ENCODE results near the gene ATXN1. TPM values are rescaled to one million over a fixed set of nuclear protein-coding genes. Genes with fewer than 3 reads are reported as not detected.

The ATXN1 gene
- total and polyA plus RNA-seq, 2 donors from 2014 or later = 4.2 to 58.2 TPM

DNA sequence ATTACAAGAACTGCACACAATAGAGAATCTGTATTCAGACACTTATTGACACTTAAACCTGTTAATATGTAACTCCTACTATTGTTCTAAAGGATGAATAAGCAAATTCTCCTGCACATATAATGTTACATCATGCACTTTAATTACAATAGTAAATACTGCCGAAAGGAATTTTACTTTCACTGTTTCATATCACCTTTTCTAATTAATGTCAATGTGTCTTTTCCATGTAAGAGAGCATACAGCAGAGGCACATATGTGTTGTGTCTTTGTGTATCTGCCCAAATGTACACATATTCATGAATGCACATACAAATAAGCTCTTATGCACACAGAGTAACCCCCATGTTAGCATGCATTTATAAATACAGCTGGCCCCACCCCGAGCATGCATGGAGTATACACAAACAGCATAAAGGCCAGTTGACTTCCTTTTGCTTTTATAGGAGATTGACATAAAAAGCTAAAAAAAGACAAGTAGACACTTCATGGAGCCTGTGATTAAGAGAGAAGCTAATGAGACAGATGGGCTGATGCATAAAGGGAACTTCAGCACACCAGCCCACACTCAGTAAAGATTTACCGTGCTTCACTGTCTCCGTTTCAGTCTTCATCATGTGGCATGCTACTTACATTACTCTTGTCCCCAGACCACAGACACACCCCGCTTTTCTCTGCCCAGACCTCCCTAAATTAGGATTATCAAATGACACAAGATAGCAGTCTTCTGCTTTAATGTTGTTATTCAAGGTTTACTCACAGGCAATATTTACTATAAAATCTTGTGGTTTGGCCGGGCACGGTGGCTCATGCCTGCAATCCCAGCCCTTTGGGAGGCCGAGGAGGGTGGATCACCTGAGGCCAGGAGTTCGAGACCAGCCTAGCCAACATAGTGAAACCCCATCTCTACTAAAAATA, 184.6 kb downstream of the ATXN1 start:
- no peak overlapping the region for H3K27ac ChIP-seq (ENCODE audit: low read depth in 2 of 2, low read length in 2 of 2)
- TF ChIP-seq CTCF (IDR thresholded peaks at IDR 0.05; ENCODE audit: borderline replicate concordance, extremely low read depth, insufficient read depth) = no peak
- FAIRE-seq = no peak
- DNase-seq = peak in 1 of 5 donors; percentile 24
- H3K36me3 ChIP-seq (ENCODE audit: control insufficient read depth in 2 of 3, insufficient read depth in 3 of 3, low read length in 3 of 3) = peaks cover 0 to 2% (median 0%) of the 10 kb centered on the region in 3 donors
- peaks cover 0 to 6% (median 0%) of the 10 kb centered on the region in 3 donors for H3K4me1 ChIP-seq (ENCODE audit: control insufficient read depth in 2 of 3, insufficient read depth in 2 of 3, low read depth in 1 of 3, low read length in 3 of 3)
- no peaks in the 10 kb centered on the region for H3K27me3 ChIP-seq (ENCODE audit: control insufficient read depth, insufficient read depth, low read length)
- no peak overlapping the region for H3K4me3 ChIP-seq (ENCODE audit: low read length in 3 of 3)
- H3K9ac ChIP-seq (ENCODE audit: low read length in 3 of 3) = no peak overlapping the region
- intact Hi-C loops (cut with DNase I) = no loop called here
- H3K9me3 ChIP-seq (ENCODE audit: control insufficient read depth in 2 of 3, insufficient read depth in 1 of 3, low read length in 3 of 3) = no peaks in the 10 kb centered on the region

GRCh38 chr6:16575655-16576054, 185.6 kb downstream of the ATXN1 start:
- H3K4me1 ChIP-seq (ENCODE audit: control insufficient read depth in 2 of 3, insufficient read depth in 2 of 3, low read depth in 1 of 3, low read length in 3 of 3) = peaks cover 0 to 6% (median 0%) of the 10 kb centered on the region in 3 donors
- DNase-seq (no peak), FAIRE-seq (no peak)
- H3K27me3 ChIP-seq (ENCODE audit: control insufficient read depth, insufficient read depth, low read length) = no peaks in the 10 kb centered on the region
- no peaks in the 10 kb centered on the region for H3K9me3 ChIP-seq (ENCODE audit: control insufficient read depth in 2 of 3, insufficient read depth in 1 of 3, low read length in 3 of 3)
- H3K4me3 ChIP-seq (ENCODE audit: low read length in 3 of 3) = no peak overlapping the region
- TF ChIP-seq CTCF (IDR thresholded peaks at IDR 0.05; ENCODE audit: borderline replicate concordance, extremely low read depth, insufficient read depth) = no peak
- intact Hi-C loops (cut with DNase I) = no loop called here
- no peak overlapping the region for H3K27ac ChIP-seq (ENCODE audit: low read depth in 2 of 2, low read length in 2 of 2)
- H3K9ac ChIP-seq (ENCODE audit: low read length in 3 of 3) = no peak overlapping the region
- H3K36me3 ChIP-seq (ENCODE audit: control insufficient read depth in 2 of 3, insufficient read depth in 3 of 3, low read length in 3 of 3) = no peaks in the 10 kb centered on the region

DNA sequence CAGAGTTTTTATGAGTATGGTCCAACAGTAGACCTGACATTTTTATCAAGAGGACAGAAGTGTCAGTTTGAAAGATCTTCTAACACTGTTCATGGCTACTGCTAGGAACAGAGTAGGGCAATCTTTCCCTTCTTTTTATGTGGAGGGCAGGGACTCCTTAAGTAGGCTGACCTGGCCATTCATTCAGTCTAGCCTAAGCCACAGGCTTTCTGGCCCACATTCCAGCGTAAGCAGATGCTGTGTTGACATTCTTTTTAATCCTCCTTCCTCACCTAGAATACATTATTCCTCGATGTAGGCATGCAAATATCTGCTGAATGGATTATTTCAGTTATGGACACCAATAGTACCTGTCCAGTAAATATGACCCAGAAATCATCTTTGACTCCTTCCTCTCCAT, 188.3 kb downstream of the ATXN1 start:
- Histone ChIP-seq H3K4me1 (ENCODE audit: control insufficient read depth in 2 of 3, insufficient read depth in 2 of 3, low read depth in 1 of 3, low read length in 3 of 3) (peaks cover 0 to 6% (median 0%) of the 10 kb centered on the region in 3 donors), H3K4me3 (ENCODE audit: low read length in 3 of 3) (no peak overlapping the region), H3K36me3 (ENCODE audit: control insufficient read depth in 2 of 3, insufficient read depth in 3 of 3, low read length in 3 of 3) (no peaks in the 10 kb centered on the region), H3K9me3 (ENCODE audit: control insufficient read depth in 2 of 3, insufficient read depth in 1 of 3, low read length in 3 of 3) (no peaks in the 10 kb centered on the region), H3K9ac (ENCODE audit: low read length in 3 of 3) (no peak overlapping the region), H3K27me3 (ENCODE audit: control insufficient read depth, insufficient read depth, low read length) (no peaks in the 10 kb centered on the region), H3K27ac (ENCODE audit: low read depth in 2 of 2, low read length in 2 of 2) (no peak overlapping the region)
- TF ChIP-seq CTCF (IDR thresholded peaks at IDR 0.05; ENCODE audit: borderline replicate concordance, extremely low read depth, insufficient read depth) = no peak
- DNase-seq (no peak), FAIRE-seq (no peak)
- intact Hi-C loops (cut with DNase I) = no loop called here
